ENCODE results near the gene SHISAL2A. TPM values are rescaled to one million over a fixed set of nuclear protein-coding genes. Genes with fewer than 3 reads are reported as not detected.

The SHISAL2A gene
- total and polyA plus RNA-seq, 10 of the 15 experiments (the other 5 are each of a cell fraction or from before 2014, with no cell fraction given), result 0.18 to 0.67 (median 0.45) TPM

DNA sequence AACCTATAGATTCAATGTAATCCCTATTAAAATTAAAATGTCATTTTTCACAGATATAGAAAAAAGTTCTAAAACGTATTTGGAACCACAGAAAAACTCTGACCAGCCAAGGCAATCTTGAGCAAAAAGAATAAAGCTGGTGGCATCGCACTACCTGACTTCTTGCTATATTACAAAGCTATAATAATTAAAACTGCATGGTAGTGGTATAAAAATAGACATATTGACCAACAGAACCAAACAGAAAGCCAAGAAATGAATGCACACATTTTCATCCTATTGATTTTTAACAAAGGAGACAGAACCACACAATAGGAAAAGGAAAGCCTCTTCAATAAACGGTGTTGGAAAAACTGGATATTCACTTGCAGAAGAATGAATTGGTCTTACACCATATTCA, 9.2 kb upstream of the SHISAL2A start (continued):
- TF ChIP-seq KLF5 (IDR thresholded peaks at IDR 0.05; ENCODE audit: partially characterized antibody), result no peak
- TF ChIP-seq RAD51 (IDR thresholded peaks at IDR 0.05), result no peak
- no peak for TF ChIP-seq NR2F1 (conservative IDR thresholded peaks at IDR 0.05)
- no peak for TF ChIP-seq POLR2A (IDR thresholded peaks at IDR 0.05; ENCODE audit: low read depth, low read length)
- TF ChIP-seq, protein P1, sequence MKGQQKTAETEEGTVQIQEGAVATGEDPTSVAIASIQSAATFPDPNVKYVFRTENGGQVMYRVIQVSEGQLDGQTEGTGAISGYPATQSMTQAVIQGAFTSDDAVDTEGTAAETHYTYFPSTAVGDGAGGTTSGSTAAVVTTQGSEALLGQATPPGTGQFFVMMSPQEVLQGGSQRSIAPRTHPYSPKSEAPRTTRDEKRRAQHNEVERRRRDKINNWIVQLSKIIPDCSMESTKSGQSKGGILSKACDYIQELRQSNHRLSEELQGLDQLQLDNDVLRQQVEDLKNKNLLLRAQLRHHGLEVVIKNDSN (IDR thresholded peaks at IDR 0.05; ENCODE audit: borderline replicate concordance, extremely low read length, insufficient read depth, low read depth, low read length), result no peak
- no peak for TF ChIP-seq NFYA (IDR thresholded peaks at IDR 0.05; ENCODE audit: borderline replicate concordance, low read depth, low read length)
- TF ChIP-seq ZNF384 (IDR thresholded peaks at IDR 0.05; ENCODE audit: borderline replicate concordance, low read depth, low read length), result no peak

DNA sequence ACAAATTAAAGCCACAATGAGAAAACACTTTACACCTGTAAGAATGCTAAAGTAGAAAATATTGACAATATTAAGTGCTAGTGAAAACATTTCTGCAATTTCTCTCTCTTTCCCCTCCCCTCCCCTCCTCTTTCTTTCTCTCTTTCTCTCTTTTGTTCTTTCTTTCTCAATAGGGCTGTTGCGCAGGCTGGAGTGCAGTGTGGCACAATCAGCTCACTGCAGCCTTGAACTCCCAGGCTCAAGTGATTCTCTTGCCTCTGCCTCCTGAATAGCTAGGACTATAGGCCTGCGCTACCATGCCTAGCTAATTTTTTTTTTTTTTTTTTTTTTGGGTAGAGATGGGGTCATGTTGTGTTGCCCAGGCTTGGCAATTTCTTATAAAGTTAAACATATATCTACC, 5.9 kb upstream of the SHISAL2A start:
- no peak overlapping the region for H3K4me3 ChIP-seq
- no peak overlapping the region for H2AFZ ChIP-seq (ENCODE audit: control insufficient read depth, low read depth, low read length)
- ChIA-PET POLR2A (interaction anchor here (0.7 kb wide), 2 partner anchors 65 to 164 kb away, joined by 3 to 7 read pairs; no protein-coding TSS in a partner anchor), SMC1A (ENCODE audit: uncharacterized antibody, unreplicated experiment) (interaction anchor here (0.7 kb wide), 1 partner anchor 191 kb away, joined by 3 read pairs; no protein-coding TSS in a partner anchor), RAD21 (ENCODE audit: unreplicated experiment) (interaction anchor here (1.0 kb wide), 1 partner anchor 59 kb away, joined by 4 read pairs; no protein-coding TSS in a partner anchor), CTCF (interaction anchor here (0.6 kb wide), 1 partner anchor 25 kb away, joined by 3 read pairs; no protein-coding TSS in a partner anchor)
- no peaks in the 10 kb centered on the region for H3K4me1 ChIP-seq (ENCODE audit: control insufficient read depth, insufficient read depth, low read length)
- no peak overlapping the region for H3K4me2 ChIP-seq (ENCODE audit: control insufficient read depth, insufficient read depth)
- H3K27ac ChIP-seq (ENCODE audit: control insufficient read depth, insufficient read depth), result no peak overlapping the region
- H4K20me1 ChIP-seq (ENCODE audit: control insufficient read depth, insufficient read depth), result no peaks in the 10 kb centered on the region
- H3K36me3 ChIP-seq (ENCODE audit: control insufficient read depth in 2 of 2, insufficient read depth in 2 of 2, low read length in 1 of 2), result no peaks in the 10 kb centered on the region
- no peaks in the 10 kb centered on the region; the same call in 1 of the 3 replicates for H3K9me3 ChIP-seq (replicated peaks; ENCODE audit: control insufficient read depth, insufficient read depth, low read length)
- intact Hi-C loops (cut with micrococcal nuclease; ENCODE audit: unreplicated experiment), result no loop called here
- WGBS (ENCODE audit: insufficient coverage, insufficient replicate concordance, low lambda C conversion rate, missing lambda C conversion rate), result 100% methylated on average over 2 of the region's 2 CpGs
- H3K27me3 ChIP-seq (replicated peaks in 1 of 2; ENCODE audit: control insufficient read depth in 2 of 2, insufficient read depth in 2 of 2, low read length in 1 of 2), result peaks cover 0 to 2% of the 10 kb centered on the region in 2 experiments; a peak in 1 of 4 replicates
- FAIRE-seq (no peak), DNase-seq (ENCODE audit: low read depth, low spot score) (no peak), ATAC-seq (no peak)
- H3K9ac ChIP-seq (ENCODE audit: control insufficient read depth, insufficient read depth, low read length), result no peak overlapping the region
- no TSS peak for BruUV-seq (replicated peaks)
- H3K79me2 ChIP-seq (ENCODE audit: control insufficient read depth, insufficient read depth, low read length), result no peaks in the 10 kb centered on the region
- in situ Hi-C loops (cut with MboI), result no loop called here
- TF ChIP-seq POU2F2 (IDR thresholded peaks at IDR 0.05; ENCODE audit: borderline replicate concordance, low read depth, low read length), result no peak
- TF ChIP-seq ZNF217 (IDR thresholded peaks at IDR 0.05), result no peak
- TF ChIP-seq MXI1 (IDR thresholded peaks at IDR 0.05; ENCODE audit: low read depth, low read length), result no peak
- no peak for TF ChIP-seq RB1 (IDR thresholded peaks at IDR 0.05; ENCODE audit: borderline replicate concordance)
- TF ChIP-seq IRF4 (IDR thresholded peaks at IDR 0.05; ENCODE audit: low read depth, low read length), result no peak
- TF ChIP-seq, protein P2, sequence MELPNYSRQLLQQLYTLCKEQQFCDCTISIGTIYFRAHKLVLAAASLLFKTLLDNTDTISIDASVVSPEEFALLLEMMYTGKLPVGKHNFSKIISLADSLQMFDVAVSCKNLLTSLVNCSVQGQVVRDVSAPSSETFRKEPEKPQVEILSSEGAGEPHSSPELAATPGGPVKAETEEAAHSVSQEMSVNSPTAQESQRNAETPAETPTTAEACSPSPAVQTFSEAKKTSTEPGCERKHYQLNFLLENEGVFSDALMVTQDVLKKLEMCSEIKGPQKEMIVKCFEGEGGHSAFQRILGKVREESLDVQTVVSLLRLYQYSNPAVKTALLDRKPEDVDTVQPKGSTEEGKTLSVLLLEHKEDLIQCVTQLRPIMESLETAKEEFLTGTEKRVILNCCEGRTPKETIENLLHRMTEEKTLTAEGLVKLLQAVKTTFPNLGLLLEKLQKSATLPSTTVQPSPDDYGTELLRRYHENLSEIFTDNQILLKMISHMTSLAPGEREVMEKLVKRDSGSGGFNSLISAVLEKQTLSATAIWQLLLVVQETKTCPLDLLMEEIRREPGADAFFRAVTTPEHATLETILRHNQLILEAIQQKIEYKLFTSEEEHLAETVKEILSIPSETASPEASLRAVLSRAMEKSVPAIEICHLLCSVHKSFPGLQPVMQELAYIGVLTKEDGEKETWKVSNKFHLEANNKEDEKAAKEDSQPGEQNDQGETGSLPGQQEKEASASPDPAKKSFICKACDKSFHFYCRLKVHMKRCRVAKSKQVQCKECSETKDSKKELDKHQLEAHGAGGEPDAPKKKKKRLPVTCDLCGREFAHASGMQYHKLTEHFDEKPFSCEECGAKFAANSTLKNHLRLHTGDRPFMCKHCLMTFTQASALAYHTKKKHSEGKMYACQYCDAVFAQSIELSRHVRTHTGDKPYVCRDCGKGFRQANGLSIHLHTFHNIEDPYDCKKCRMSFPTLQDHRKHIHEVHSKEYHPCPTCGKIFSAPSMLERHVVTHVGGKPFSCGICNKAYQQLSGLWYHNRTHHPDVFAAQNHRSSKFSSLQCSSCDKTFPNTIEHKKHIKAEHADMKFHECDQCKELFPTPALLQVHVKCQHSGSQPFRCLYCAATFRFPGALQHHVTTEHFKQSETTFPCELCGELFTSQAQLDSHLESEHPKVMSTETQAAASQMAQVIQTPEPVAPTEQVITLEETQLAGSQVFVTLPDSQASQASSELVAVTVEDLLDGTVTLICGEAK (IDR thresholded peaks at IDR 0.05; ENCODE audit: borderline replicate concordance), result no peak
- TF ChIP-seq ZBED1 (IDR thresholded peaks at IDR 0.05; ENCODE audit: borderline replicate concordance), result no peak
- TF ChIP-seq GATAD2B (conservative IDR thresholded peaks at IDR 0.05; ENCODE audit: low read depth), result no peak
- TF ChIP-seq, protein P3, sequence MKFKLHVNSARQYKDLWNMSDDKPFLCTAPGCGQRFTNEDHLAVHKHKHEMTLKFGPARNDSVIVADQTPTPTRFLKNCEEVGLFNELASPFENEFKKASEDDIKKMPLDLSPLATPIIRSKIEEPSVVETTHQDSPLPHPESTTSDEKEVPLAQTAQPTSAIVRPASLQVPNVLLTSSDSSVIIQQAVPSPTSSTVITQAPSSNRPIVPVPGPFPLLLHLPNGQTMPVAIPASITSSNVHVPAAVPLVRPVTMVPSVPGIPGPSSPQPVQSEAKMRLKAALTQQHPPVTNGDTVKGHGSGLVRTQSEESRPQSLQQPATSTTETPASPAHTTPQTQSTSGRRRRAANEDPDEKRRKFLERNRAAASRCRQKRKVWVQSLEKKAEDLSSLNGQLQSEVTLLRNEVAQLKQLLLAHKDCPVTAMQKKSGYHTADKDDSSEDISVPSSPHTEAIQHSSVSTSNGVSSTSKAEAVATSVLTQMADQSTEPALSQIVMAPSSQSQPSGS (IDR thresholded peaks at IDR 0.05; ENCODE audit: low read length), result no peak
- TF ChIP-seq TCF3 (IDR thresholded peaks at IDR 0.05; ENCODE audit: borderline replicate concordance, insufficient read depth, low read depth, low read length), result no peak
